HL-60/S4 treated with phorbol 12-myristate 13-acetate at 8.2 ng/mL for 4 days and 3 days (cell line): ENCODE results near the gene IWS1.
"Not testable (repeated sequence)": the region's sequence is repeated elsewhere in the genome, so short reads cannot be mapped to it uniquely, and the experiment has no call there.

ENCODE experiments used
- in situ Hi-C: fragments of 300-500 bp; cut with MboI; formaldehyde crosslinking; loops from 2 replicates; pipeline ENCODE4 v1.15.0; 2022; ENCODE audit warnings: low sequenced_read_pairs

IWS1 gene

DNA sequence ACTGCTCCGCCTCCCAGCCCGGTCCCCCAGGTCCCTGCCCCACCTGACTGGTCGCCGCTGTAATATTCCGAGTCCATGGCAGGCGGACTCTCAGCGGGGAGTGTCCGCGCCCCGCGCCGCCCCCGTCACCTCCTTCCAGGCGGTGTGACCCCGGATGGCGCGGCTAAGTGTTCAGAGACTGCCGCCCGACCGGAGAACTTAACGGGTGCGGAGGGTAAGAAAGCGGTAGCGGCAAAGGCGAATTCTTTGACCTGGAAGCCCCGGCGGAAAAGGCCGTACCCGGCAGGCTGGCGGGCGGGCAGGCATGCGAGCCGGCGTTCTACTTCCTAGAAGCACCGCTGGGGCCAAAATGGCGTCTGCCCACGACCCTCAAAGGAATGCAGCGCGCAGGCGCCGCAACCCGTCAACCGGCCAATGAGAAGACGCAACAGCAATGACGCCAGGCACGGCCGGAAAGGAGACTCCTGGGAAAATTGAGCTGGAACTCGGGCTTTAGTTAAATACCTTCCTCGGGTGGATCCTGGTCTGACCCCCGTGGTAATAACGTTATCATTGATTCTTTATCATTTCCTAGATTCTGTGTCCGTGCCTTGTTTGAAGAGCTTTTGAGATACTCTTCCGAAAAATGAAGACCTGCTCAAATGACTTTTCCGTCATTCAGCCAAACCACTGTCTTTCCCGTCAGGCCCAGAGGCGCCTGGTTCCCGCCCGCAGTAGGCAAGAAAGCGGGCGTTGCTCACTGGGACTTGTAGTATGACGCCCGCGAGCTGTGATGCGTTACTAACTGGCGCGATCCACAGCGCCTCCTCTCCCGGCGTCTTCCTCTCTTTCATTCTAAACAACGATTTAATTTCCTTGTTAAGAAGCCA lies at the start of gene IWS1:
TSS of gene IWS1 (minus strand) at position 358 of the 869 bp plus-strand sequence. CDS start at position 77, 281 bp downstream.
- in situ Hi-C loops, result no loop called here

DNA sequence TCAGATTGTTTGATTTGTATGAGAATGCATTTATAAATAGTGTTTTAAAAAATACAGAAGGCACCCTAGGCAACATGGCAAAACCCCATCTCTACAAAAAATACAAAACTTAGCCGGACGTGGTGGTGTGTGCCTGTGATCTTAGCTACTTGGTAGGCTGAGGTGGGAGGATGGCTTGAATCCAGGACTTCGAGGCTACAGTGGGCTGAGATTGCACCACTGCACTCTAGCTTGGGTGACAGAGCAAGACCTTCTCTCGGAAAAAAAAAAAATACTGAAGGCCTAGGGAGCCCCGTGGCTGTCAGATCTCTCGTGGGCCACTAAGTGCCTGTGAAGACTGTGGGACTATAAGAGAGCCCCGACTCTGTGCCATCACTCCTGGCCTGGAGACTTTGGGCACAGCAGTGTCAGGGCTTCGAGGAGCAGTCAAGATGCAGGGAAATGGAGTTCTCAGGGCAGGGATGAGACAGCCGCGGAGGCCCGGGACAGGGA lies 49.7 kb upstream of the IWS1 start:
- in situ Hi-C loops, result no loop called here

DNA sequence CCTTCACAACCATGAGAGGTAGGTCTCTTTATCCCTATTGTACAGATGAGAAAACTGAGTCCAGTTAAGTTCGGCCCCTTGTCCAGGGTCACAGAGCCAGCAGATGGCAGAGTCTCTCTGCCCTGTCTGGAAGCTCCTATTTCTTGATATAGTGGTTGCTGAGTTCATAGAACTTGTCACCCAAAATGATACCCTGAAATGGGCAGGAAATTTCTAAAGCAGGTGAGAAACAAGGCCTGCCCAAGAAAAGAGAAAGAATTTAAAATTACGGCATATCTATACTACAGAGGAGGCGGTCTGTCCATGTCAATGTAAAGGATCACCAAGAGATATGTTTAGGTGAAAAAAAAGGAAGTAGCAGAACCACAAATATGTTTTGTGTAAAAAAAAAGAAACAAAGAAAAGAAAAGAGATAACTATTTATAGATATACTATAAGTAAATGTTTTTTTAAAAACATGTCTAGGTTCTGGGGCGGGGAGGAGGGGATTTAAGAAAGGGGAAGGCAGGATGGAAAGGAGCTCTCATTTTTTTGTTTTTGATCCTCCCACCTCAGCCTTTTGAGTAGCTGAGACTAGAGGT lies 49.0 kb upstream of the IWS1 start:
- in situ Hi-C loops, result no loop called here

DNA sequence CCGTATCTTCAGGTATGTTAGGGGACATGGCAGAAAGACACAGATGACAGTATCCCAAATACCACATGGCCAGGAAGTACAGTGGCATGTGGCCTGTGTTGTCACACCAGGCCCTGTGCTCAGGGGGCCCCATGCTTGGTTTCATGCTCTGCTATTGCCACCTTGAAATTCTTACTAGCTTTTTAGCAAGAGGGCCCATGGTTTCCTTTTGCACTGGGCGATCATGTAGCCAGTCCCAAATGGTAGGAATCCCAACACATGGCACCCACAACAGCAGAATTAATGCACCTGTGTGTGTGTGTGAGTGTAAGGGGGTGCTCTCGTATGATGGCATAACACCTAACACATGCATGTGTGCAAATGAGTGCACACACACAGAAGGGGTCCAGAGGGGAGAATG lies 48.4 kb upstream of the IWS1 start:
- in situ Hi-C loops, result no loop called here

DNA sequence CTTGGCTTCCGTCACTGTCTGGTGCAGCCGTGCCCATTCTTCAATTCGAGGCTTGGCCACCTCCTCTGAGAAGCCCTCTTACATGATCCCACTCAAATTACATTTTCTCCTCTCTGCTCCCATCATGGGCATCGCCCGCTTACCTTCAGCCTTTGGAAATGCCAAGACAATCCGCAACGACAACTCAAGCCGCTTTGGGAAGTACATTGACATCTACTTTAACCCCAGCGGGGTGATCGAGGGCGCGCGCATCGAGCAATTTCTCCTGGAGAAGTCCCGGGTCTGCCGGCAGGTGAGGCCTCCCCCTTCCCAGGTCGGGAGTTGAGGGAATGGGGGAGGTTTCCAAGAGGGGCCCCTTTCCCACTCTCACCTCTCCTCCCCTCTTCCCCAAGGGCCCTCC lies 47.5 kb upstream of the IWS1 start:
- in situ Hi-C loops, result no loop called here

DNA sequence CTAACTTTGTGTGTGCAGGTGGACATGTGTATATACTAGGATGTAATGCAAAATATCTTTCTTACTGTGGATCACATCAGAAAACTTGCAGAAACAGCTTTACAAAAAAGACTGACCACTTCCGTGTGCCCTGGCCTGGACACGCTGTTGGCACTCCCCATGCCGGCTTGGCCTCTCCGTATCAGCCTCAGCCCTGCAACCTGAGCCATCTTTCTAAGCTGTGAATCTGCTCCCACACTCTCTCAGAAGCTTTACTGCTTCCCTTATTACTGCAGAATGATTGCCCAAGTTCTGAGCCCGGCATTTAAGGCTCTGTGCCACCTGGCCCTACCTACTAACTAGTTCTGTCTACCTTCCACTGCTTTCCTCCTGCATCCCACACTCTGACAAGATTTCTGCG lies 47.0 kb upstream of the IWS1 start:
- in situ Hi-C loops, result no loop called here

DNA sequence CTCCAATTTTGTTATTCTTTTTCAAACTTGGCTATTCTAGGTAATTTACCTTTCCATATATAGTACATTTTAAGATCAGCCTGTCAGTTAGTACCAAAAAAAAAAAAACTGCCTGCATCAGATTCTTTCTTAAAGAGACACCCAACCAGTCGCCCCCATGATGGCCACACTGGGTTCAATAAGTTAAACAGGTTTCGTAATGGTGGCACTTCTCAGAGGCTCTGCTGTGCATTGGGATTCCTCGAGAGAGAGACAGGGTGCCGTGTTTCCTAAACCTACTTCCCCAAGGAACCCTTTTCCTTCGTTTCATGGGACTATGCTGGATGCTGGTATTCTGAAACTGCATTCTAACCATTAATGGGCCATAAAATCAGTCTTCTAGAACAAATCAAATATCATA lies 46.6 kb upstream of the IWS1 start:
- in situ Hi-C loops, result no loop called here

DNA sequence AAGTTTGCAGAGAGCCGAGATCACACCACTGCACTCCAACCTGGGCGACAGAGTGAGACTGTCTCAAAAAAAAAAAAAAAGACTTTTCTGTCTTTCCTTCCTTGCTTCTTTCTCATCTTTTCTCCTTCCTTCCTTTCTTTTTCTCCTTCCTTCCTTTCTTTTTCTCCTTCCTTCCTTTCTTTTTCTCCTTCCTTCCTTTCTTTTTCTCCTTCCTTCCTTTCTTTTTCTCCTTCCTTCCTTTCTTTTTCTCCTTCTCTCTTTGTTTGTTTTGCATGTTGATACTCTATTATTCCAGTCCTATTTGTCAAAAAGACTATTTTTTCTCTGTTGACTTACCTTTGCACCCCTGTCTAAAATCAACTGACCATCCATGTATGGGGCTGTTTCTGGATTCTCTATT lies 46.1 kb upstream of the IWS1 start:
- in situ Hi-C loops, result not testable (repeated sequence)

DNA sequence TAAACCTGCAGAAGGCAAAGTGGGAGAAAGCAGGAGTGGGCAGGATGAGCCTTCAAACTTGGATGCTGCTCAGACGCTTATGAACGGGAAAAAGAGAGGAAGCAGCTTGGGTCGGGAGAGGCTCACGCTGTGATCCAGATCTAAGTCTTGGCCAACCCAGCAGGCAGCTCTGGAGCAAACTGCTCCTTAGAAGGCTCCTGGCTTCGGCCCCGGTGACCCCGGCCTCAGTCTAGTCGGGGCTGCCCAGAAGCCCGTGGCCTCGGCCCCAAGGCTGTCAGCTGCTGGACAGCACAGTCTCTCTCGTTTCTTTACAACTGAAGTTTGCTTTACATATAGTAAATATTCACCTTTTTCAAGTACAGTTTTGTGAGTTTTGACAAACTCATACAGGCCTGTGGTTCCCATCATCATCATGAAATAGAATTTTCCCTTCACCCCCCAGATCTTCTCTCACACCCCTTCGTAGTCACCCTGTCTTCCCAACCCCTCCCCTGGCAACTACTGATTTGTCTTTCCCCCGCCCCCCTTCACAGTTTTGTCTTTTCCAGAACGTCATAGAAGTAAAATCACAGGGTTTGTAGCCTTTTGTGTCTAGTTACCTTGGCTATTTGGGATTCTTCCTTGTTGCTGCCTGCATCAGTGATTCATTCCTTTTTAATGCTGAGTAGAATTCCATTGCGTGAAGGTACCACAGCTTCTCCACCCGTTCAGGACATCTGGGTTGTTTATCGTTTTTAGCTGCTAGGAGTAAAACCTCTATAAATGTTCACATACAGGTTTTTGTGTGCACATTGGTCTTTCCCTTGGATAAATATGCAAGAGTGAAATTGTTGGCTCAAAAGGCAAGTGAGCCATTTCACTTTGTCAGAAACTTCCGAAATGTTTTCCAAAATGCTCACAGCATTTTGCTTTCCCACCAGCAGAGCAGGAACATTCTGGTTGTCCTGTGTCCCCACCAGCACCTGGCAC lies 44.3 kb upstream of the IWS1 start:
- in situ Hi-C loops, result no loop called here

DNA sequence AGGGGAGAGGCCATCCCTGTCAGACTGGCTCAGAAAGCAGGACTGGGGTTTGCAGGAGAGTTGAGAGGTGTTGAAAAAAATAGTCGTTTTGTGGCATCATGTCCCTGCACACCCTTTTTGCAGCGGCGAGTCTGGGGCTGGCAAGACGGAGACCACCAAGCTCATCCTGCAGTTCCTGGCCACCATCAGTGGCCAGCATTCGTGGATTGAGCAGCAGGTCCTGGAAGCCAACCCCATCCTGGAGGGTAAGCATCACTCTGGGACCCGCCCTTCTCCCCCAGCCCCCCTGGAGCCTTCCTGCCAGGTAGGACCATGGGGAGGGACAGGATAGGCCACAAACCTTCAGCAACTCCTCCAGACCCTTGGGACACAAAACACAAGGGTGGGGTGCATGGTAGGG lies 43.4 kb upstream of the IWS1 start:
- in situ Hi-C loops, result no loop called here

DNA sequence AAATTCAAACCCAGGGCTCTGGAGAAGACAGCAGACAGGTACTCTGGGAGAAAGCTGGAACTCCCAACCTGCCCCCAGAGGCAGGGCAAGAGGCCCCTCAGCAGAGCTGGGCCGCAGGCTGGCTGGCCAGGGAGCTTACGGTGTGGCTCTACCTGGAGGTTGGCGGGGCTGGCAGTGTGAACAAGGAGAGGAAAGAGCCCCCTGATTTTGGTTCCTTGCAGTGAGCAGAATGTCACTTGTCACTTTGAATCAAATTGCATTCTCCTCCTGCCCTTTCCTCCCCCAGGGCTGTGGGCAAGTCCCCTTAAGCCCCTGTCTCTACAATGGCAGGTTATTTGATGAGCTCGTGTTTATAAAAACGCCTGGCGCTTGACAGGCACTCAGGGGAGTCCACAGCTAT lies 41.8 kb upstream of the IWS1 start:
- in situ Hi-C loops, result no loop called here

DNA sequence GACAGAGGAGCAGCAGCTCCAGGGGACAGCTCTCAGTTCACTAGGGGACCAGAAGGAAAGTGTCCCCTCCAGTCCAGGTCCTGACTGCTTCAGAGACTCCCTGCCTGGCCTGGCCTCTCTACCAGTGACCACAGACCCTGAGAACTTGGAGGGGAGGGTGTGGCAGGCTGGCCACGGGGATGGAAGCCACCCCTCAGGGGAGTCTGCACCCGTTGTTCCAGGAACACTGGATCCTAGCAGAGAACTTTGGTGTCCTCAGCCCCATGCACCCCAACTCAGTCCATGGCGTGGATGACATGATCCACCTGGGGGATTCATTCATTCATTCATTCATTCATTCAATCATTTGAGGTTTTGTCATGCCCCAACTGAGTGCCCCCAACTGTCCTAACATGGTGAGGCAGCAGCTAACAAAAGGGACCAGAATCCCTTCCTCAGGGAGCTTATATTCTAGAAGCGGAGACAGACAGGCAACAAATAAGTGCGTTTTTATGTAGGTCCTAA lies 41.1 kb upstream of the IWS1 start:
- in situ Hi-C loops, result no loop called here

DNA sequence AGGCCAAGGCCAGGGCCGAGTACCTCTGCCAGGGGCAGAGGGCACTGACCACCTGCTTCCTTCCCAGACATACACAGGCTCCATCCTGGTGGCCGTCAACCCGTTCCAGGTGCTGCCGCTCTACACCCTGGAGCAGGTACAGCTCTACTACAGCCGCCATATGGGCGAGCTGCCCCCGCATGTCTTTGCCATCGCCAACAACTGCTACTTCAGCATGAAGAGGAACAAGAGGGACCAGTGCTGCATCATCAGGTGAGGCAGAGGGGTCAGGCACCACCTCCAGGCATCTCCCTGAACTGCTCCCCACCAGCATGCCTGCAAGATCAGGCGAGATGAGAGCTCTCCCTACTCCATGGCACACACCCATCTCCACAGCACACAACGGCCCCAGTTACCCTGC lies 40.3 kb upstream of the IWS1 start:
- in situ Hi-C loops, result no loop called here

DNA sequence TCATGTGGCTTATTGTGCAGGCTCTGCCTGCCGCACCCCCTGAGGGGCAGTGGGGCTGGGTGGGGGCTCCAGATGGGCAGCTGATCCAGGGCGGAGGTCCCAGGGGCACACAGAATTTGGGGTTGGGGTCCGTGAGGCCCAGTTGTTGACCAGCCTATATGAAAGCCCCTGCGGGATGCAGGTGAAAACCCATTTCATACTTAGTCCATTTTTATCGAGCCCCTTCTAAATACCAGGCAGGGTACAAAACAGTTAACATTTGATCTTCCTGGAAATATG lies 39.8 kb upstream of the IWS1 start:
- in situ Hi-C loops, result no loop called here

DNA sequence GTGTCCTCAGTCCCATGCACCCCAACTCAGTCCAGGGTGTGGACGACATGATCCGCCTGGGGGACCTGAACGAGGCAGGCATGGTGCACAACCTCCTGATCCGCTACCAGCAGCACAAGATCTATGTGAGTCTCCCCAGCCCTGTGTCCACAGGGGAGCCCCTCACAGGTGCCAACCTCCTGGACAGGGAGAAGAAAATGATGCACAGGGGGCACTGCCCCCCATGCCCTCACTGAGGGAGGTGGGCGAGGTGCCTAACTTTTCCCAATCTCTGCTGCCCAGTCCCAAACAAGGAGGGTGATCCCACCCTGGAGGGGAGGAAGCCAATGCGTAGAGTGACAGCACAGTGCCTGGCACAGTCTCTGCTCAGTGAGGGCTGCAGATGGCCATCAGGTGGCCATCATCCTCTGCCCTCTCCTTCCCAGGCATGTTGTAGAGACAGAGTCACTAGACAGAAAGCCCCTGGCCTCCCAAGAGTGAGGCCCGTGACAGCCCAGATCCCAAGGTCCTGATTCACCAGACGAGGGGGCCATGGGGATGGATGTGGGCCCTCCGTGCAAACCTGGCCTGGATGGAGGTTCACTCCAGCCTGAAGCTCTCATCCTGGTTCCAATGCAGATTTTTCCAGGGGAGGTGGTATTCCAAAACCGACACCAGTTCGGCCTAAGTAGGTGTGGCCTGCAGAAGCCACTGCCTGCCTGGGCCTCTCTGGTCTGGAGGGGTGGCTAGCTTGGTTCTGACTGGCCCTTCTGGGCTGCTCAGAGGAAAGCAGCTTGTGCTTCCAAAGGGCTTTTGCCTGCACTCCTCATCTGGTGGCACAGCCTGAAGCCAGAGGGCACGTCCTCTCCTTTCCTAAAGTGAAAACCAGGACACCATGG lies 39.2 kb upstream of the IWS1 start:
- in situ Hi-C loops, result no loop called here

DNA sequence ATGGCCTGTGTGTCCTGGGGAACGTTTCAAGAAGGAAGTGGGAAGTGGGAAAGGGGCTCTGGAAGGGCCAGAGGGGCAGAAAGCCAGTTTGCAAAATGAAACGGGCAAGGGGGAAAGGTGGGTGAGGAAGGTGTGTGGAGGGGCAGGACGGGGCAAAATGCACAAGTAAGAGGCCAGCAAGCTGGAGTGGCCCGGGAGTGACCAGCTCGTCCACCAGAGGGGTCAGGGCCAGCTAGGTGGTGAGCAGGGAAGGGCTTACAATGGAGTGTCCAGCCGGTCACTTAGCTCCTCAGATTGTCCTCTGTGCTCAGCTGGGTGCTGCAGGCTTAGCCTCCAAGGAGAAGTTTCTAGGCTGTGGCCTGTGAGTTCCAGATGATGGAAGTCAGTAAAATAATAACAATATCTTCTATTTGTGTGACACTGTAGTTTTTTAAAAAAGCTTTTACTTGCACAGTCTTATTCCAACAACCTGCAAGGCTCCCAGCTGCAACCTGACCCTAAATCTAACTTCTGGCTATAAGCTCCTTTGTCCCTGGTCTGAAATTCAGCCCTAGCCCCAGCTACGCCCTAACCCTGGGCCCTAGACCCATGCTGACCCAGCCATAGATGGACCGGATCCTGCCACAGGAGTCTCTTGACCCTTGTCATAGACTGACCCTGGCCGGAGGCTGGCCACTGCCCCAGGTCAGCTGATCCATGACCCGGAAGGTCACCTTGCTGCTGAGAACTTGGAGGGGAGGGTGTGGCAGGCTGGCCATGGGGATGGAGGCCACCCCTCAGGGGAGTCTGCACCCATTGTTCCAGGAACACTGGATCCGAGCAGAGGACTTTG lies 38.4 kb upstream of the IWS1 start:
- in situ Hi-C loops, result no loop called here

DNA sequence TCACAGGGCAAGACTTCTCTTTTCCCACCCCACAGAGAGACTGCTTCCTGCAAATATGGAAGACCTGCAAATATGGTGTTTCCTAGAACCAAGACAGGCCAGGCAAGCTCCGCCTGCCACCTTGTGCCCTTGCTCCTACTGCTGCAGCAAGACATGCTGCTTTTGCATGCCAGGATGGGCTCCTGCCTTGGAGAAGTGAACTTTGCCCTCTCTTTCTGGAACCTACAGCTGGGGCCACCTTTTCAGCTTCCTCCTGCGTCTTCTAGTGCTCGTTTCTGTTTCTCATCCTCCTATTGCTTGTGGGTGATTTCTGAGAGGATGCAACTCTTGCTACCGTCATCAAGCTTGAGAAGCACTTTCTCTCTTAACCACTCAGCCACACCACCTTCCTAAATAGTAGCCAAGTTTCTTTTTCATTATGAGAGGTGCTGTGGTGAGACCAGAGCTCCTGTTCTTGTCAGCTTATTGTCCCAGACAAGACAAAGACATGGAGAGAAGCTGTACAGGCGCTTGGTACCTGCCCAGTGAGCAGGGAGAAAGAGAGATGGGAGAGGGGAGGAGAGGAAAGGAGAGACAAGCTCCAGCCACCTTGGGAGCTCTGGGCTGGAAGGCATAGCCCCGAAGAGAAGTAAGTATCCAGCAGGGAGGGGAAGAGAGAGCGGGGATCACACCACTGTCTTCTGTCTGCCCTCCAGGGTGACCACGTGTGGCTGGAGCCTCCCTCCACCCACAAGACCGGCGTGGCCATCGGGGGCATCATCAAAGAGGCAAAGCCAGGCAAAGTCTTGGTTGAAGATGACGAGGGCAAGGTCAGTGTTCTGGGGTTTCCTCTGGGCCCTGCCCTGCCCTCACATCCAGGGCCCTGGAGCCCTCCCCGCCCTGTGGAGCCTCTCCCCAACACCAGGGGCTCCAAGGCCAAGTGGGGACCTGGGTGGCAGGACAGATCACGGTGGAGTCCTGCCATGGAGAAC lies 37.5 kb upstream of the IWS1 start:
- in situ Hi-C loops, result no loop called here

DNA sequence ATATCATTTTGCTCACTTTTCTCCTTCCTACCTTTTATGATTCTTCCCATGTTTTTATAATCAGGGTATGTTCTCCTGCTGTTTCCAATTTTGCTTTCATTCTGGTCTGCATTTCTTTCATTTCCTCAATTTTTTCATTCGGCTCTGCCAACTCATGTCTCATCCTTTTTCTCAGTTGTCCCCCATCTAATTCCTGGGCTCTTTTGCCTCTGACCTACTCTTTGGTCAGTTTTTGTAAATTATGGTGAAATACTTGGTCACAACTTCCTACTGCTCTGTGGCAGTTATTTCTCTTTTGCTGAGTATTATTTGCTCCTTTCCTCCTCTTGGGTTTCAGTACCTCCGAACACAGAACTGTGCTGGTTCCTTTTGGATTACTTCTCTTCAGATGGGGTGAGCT lies 36.6 kb upstream of the IWS1 start:
- in situ Hi-C loops, result no loop called here
